Lower lobe of right lung (tissue), 2 donors: ENCODE results near the gene TBX18. TPM values are rescaled to one million over a fixed set of nuclear protein-coding genes. Genes with fewer than 3 reads are reported as not detected.

Experiments used
- ATAC-seq, 2 donors: fragments of 200-7000 bp; cut with Tn5 transposase; one replicate each; pipeline ENCODE4 v1.9.1; 2020 to 2022; ENCODE audit warnings: mild to moderate bottlenecking in 2 of 2, moderate library complexity in 2 of 2
- DNase-seq: peaks from one replicate; pipeline ENCODE4 v3.0.0-alpha.2; 2020
- H3K27ac ChIP-seq: fragments of 200-600 bp; one replicate; pipeline ENCODE4 v1.8.0; 2022
- H3K27me3 ChIP-seq: fragments of 200-600 bp; one replicate; pipeline ENCODE4 v1.8.0; 2022; ENCODE audit warnings: low read depth
- H3K36me3 ChIP-seq: fragments of 200-600 bp; one replicate; pipeline ENCODE4 v1.8.0; 2022; ENCODE audit warnings: mild to moderate bottlenecking
- H3K4me1 ChIP-seq: fragments of 200-600 bp; one replicate; pipeline ENCODE4 v1.8.0; 2022
- H3K4me3 ChIP-seq: fragments of 200-600 bp; one replicate; pipeline ENCODE4 v1.8.0; 2022; ENCODE audit warnings: mild to moderate bottlenecking
- H3K9me3 ChIP-seq: fragments of 200-600 bp; one replicate; pipeline ENCODE4 v1.8.0; 2022
- CTCF ChIP-seq: fragments of 200-600 bp; IDR thresholded peaks from one replicate; pipeline ENCODE4 v1.8.0; 2022; ENCODE audit warnings: antibody characterized with exemption, mild to moderate bottlenecking
- intact Hi-C: fragments of 100-400 bp; cut with DNase I; formaldehyde crosslinking; loops from one replicate; pipeline ENCODE4 v1.11.0; 2022
- total RNA-seq: library from RNA; stranded (reverse); fragmentation: NEBNext Ultra II Directional; extraction: Animal tissue kit (Norgen Biotek cat#: 25700); gene quantifications from one replicate; pipeline ENCODE4 v1.2.1, GENCODE V29; 2021
- donor health status: DM: no; HTN: yes; CAD: no; lungs with severe emphysema.

TBX18 gene
- total RNA-seq, 1 donor from 2014 or later = 1.5 TPM

- H3K4me3 ChIP-seq = no peak overlapping the region
- ATAC-seq = no peak
- DNase-seq = no peak
- no peak overlapping the region for H3K27ac ChIP-seq
- no peaks in the 10 kb centered on the region for H3K4me1 ChIP-seq
- H3K27me3 ChIP-seq = no peaks in the 10 kb centered on the region
- no peaks in the 10 kb centered on the region for H3K36me3 ChIP-seq
- intact Hi-C loops = no loop called here
- TF ChIP-seq CTCF = no peak
- H3K9me3 ChIP-seq = no peaks in the 10 kb centered on the region
Measured at GRCh38 chr6:84671183-84671582, 93.2 kb downstream of the TBX18 start.

- H3K9me3 ChIP-seq = no peaks in the 10 kb centered on the region
- ATAC-seq = no peak
- no peaks in the 10 kb centered on the region for H3K27me3 ChIP-seq
- no peak for TF ChIP-seq CTCF
- H3K27ac ChIP-seq = no peak overlapping the region
- no peak for DNase-seq
- H3K36me3 ChIP-seq = no peaks in the 10 kb centered on the region
- H3K4me3 ChIP-seq = no peak overlapping the region
- H3K4me1 ChIP-seq = no peaks in the 10 kb centered on the region
- intact Hi-C loops = no loop called here
Measured at GRCh38 chr6:84669945-84670344, 94.5 kb downstream of the TBX18 start.

- intact Hi-C loops = no loop called here
- DNase-seq (no peak), ATAC-seq (no peak)
- no peaks in the 10 kb centered on the region for H3K27me3 ChIP-seq
- H3K4me1 ChIP-seq = no peaks in the 10 kb centered on the region
- H3K9me3 ChIP-seq = no peaks in the 10 kb centered on the region
- H3K36me3 ChIP-seq = no peaks in the 10 kb centered on the region
- H3K27ac ChIP-seq = no peak overlapping the region
- TF ChIP-seq CTCF = no peak
- no peak overlapping the region for H3K4me3 ChIP-seq
Measured at GRCh38 chr6:84667252-84668213, 96.9 kb downstream of the TBX18 start.

GRCh38 chr6:84665401-84665800, 99.0 kb downstream of the TBX18 start:
- Histone ChIP-seq H3K27me3 (no peaks in the 10 kb centered on the region), H3K9me3 (no peaks in the 10 kb centered on the region), H3K27ac (no peak overlapping the region), H3K36me3 (no peaks in the 10 kb centered on the region), H3K4me1 (no peaks in the 10 kb centered on the region), H3K4me3 (no peak overlapping the region)
- ATAC-seq (no peak), DNase-seq (no peak)
- no peak for TF ChIP-seq CTCF
- intact Hi-C loops = no loop called here

GRCh38 chr6:84663866-84664265, 100.5 kb downstream of the TBX18 start:
- H3K27ac ChIP-seq = no peak overlapping the region
- H3K9me3 ChIP-seq = no peaks in the 10 kb centered on the region
- DNase-seq (no peak), ATAC-seq (no peak)
- H3K4me1 ChIP-seq = no peaks in the 10 kb centered on the region
- no peaks in the 10 kb centered on the region for H3K27me3 ChIP-seq
- no peak overlapping the region for H3K4me3 ChIP-seq
- intact Hi-C loops = no loop called here
- no peaks in the 10 kb centered on the region for H3K36me3 ChIP-seq
- no peak for TF ChIP-seq CTCF
